ENCODE data around the gene RUFY4. TPM values are rescaled to one million over a fixed set of nuclear protein-coding genes. Genes with fewer than 3 reads are reported as not detected.
A peak's percentile ranks its signal among the peaks of the same experiment; 100 is the strongest.
"Not testable (repeated sequence)": the region's sequence is repeated elsewhere in the genome, so short reads cannot be mapped to it uniquely, and the experiment has no call there.

Gene RUFY4
- under 1 TPM; 0.39 to 0.45 TPM for total RNA-seq
- not detected for polyA plus RNA-seq
- long read RNA-seq, donor 1 = 0 reads
- long read RNA-seq, donor 2 = 0 reads

GRCh38 chr2:218068721-218069334, at the start of gene RUFY4:
RUFY4 (plus strand) TSS chr2:218069253; CDS start chr2:218070606, 1,353 bp downstream.
- not testable (repeated sequence) for H3K4me1 ChIP-seq (ENCODE audit: control insufficient read depth in 1 of 2, insufficient read depth in 2 of 2, low read length in 2 of 2); H3K36me3 ChIP-seq (ENCODE audit: control insufficient read depth in 1 of 2, insufficient read depth in 2 of 2, low read length in 1 of 2); H3K9me3 ChIP-seq (ENCODE audit: control insufficient read depth, low read length); H3K4me3 ChIP-seq (ENCODE audit: low read length in 2 of 2); H3K27me3 ChIP-seq (ENCODE audit: control insufficient read depth in 1 of 2, insufficient read depth in 2 of 2, low read length in 1 of 2); H3K27ac ChIP-seq (ENCODE audit: low read depth in 1 of 2, low read length in 2 of 2)
- ATAC-seq (ENCODE audit: low FRiP score) = peak; percentile 78
- 2 to 4% methylated on average over 14 to 15 of the region's 15 CpGs for WGBS, 2 donors
- DNase-seq = peak in 1 of 2 donors; percentile 81
- intact Hi-C loops (cut with DNase I) = loop anchor here (1.0 to 10.0 kb wide), 2 partner anchors 19 to 284 kb away; no protein-coding TSS in a partner anchor

- 87 to 88% methylated on average over 7 of the region's 7 CpGs for WGBS, 2 donors
- H3K4me1 ChIP-seq (ENCODE audit: control insufficient read depth in 1 of 2, insufficient read depth in 2 of 2, low read length in 2 of 2) = peaks cover 0 to 3% of the 10 kb centered on the region in 2 donors
- H3K27ac ChIP-seq (ENCODE audit: low read depth in 1 of 2, low read length in 2 of 2) = no peak overlapping the region
- DNase-seq = peak; percentile 33 to 49
- no peaks in the 10 kb centered on the region for H3K27me3 ChIP-seq (ENCODE audit: control insufficient read depth in 1 of 2, insufficient read depth in 2 of 2, low read length in 1 of 2)
- H3K36me3 ChIP-seq (ENCODE audit: control insufficient read depth in 1 of 2, insufficient read depth in 2 of 2, low read length in 1 of 2) = no peaks in the 10 kb centered on the region
- no peak for ATAC-seq (ENCODE audit: low FRiP score)
- no peak overlapping the region for H3K4me3 ChIP-seq (ENCODE audit: low read length in 2 of 2)
- intact Hi-C loops (cut with DNase I) = no loop called here
- H3K9me3 ChIP-seq (ENCODE audit: control insufficient read depth, low read length) = no peaks in the 10 kb centered on the region
Measured at GRCh38 chr2:218019411-218020060, 49.5 kb upstream of the RUFY4 start.

DNA sequence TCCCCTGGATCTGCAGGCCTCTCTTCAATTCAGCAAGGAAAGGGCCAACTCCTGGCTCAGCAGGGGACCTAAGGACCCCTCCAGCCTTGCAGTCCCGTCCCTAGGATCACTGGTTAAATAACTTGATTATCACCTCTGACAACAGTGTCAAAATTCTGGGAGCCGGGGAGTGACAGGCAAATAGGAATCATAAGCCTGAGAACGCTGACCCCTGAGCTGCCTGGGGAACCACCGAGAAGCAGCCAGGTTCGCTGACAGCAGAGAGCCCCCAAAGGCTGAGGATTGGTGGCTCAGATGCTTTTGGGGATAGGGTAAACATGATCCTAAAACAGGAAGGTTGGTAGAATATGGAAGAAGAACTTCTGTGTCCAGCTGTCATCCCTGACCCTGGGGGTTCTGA, 48.8 kb upstream of the RUFY4 start:
- intact Hi-C loops (cut with DNase I) = no loop called here
- ATAC-seq (ENCODE audit: low FRiP score) (no peak), DNase-seq (peak; percentile 8 to 37)
- H3K36me3 ChIP-seq (ENCODE audit: control insufficient read depth in 1 of 2, insufficient read depth in 2 of 2, low read length in 1 of 2) = no peaks in the 10 kb centered on the region
- H3K27ac ChIP-seq (ENCODE audit: low read depth in 1 of 2, low read length in 2 of 2) = no peak overlapping the region
- 94 to 95% methylated on average over 5 of the region's 5 CpGs for WGBS, 2 donors
- no peak overlapping the region for H3K4me3 ChIP-seq (ENCODE audit: low read length in 2 of 2)
- no peaks in the 10 kb centered on the region for H3K27me3 ChIP-seq (ENCODE audit: control insufficient read depth in 1 of 2, insufficient read depth in 2 of 2, low read length in 1 of 2)
- H3K9me3 ChIP-seq (ENCODE audit: control insufficient read depth, low read length) = no peaks in the 10 kb centered on the region
- H3K4me1 ChIP-seq (ENCODE audit: control insufficient read depth in 1 of 2, insufficient read depth in 2 of 2, low read length in 2 of 2) = peaks cover 0 to 3% of the 10 kb centered on the region in 2 donors

GRCh38 chr2:218020966-218021535, 48.0 kb upstream of the RUFY4 start:
- Histone ChIP-seq H3K27ac (ENCODE audit: low read depth in 1 of 2, low read length in 2 of 2) (peak overlapping the region in 1 of 2 donors; percentile 43), H3K9me3 (ENCODE audit: control insufficient read depth, low read length) (no peaks in the 10 kb centered on the region), H3K4me3 (ENCODE audit: low read length in 2 of 2) (no peak overlapping the region), H3K4me1 (ENCODE audit: control insufficient read depth in 1 of 2, insufficient read depth in 2 of 2, low read length in 2 of 2) (peaks cover 0 to 3% of the 10 kb centered on the region in 2 donors), H3K27me3 (ENCODE audit: control insufficient read depth in 1 of 2, insufficient read depth in 2 of 2, low read length in 1 of 2) (no peaks in the 10 kb centered on the region), H3K36me3 (ENCODE audit: control insufficient read depth in 1 of 2, insufficient read depth in 2 of 2, low read length in 1 of 2) (no peaks in the 10 kb centered on the region)
- ATAC-seq (ENCODE audit: low FRiP score) (no peak), DNase-seq (peak; percentile 41 to 69)
- intact Hi-C loops (cut with DNase I) = no loop called here
- WGBS, 2 donors = 61% methylated on average over 6 of the region's 6 CpGs

GRCh38 chr2:218021536-218022071, 47.4 kb upstream of the RUFY4 start:
- peak; percentile 68 for ATAC-seq (ENCODE audit: low FRiP score)
- no peak overlapping the region for H3K4me3 ChIP-seq (ENCODE audit: low read length in 2 of 2)
- H3K36me3 ChIP-seq (ENCODE audit: control insufficient read depth in 1 of 2, insufficient read depth in 2 of 2, low read length in 1 of 2) = no peaks in the 10 kb centered on the region
- H3K27ac ChIP-seq (ENCODE audit: low read depth in 1 of 2, low read length in 2 of 2) = peak overlapping the region; percentile 28 to 43
- peak; percentile 73 to 86 for DNase-seq
- intact Hi-C loops (cut with DNase I) = no loop called here
- no peaks in the 10 kb centered on the region for H3K9me3 ChIP-seq (ENCODE audit: control insufficient read depth, low read length)
- no peaks in the 10 kb centered on the region for H3K27me3 ChIP-seq (ENCODE audit: control insufficient read depth in 1 of 2, insufficient read depth in 2 of 2, low read length in 1 of 2)
- WGBS, 2 donors = 5 to 13% methylated on average over 12 of the region's 12 CpGs
- H3K4me1 ChIP-seq (ENCODE audit: control insufficient read depth in 1 of 2, insufficient read depth in 2 of 2, low read length in 2 of 2) = peaks cover 0 to 3% of the 10 kb centered on the region in 2 donors

DNA sequence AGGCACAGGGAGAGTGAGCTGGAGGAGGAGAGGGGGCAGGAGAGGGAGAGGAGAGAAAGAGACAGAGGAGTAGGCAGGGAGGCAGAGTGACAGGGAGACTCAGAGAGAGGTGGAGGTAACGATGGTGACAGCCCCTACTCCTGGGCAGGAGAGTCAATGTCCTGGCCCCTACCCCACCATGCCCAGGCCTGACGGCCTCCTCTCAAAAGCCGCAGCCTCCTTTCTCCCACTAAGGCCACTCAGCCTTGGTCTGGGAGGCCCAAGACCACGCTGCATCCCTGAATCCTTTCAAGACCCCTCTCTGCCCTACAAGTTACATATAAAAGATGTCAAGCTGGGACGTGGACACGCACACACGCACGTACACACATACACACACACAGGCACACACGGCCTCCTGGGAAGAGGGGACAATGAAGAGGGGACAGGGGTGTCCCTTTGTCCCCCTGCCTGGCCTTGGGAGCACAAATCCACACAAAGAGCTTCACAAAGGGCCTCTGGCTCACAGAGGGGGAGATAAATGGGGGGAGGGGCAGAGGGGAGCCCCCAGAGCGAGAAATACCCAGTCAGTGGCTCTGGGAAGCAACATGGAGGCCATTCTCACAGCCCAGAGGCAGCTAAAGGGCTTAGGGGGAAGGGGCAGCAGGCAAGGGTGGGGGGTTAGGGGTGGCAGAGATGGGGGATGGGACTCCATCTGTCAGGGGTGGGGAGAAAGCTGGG, 46.8 kb upstream of the RUFY4 start:
- H3K27me3 ChIP-seq (ENCODE audit: control insufficient read depth in 1 of 2, insufficient read depth in 2 of 2, low read length in 1 of 2) = no peaks in the 10 kb centered on the region
- ATAC-seq (ENCODE audit: low FRiP score) (no peak), DNase-seq (peak; percentile 19 to 64)
- 81 to 84% methylated on average over 10 of the region's 10 CpGs for WGBS, 2 donors
- no peak overlapping the region for H3K4me3 ChIP-seq (ENCODE audit: low read length in 2 of 2)
- no peaks in the 10 kb centered on the region for H3K36me3 ChIP-seq (ENCODE audit: control insufficient read depth in 1 of 2, insufficient read depth in 2 of 2, low read length in 1 of 2)
- no peaks in the 10 kb centered on the region for H3K9me3 ChIP-seq (ENCODE audit: control insufficient read depth, low read length)
- peak overlapping the region; percentile 9 to 28 for H3K27ac ChIP-seq (ENCODE audit: low read depth in 1 of 2, low read length in 2 of 2)
- intact Hi-C loops (cut with DNase I) = no loop called here
- peaks cover 0 to 3% of the 10 kb centered on the region in 2 donors for H3K4me1 ChIP-seq (ENCODE audit: control insufficient read depth in 1 of 2, insufficient read depth in 2 of 2, low read length in 2 of 2)

DNA sequence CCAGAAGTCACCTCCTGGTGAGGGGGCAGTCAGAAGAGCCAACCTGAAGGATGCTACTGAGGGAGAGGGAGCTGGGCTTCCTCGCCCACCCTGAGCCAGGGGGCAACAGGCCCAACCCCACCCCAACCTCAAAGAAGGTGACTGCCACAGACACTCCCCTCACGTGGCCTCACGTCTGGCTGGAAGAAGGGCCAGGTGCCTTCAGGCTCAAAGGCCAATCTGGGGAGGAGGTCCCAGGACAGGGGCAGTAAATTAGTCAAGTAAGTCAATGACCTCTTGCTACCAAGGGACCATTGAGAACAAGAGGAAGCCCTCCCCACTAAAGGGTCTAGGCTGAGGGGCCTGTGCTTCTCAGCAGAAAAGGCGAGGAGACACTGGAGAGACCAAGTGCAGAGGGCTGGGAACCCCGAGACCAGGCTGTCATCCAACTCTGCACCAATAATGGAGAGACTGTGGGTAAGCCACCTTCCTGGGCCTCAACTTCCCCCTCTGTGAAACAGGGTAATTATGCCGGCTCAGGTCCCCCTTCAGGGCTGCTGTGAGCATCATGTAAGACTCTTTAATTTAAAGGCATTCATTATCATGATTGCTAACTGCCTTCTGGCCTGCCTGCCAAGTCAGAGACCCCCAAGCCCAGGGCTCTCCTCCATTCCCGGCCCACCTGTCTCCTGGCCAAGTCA, 46.1 kb upstream of the RUFY4 start:
- peak; percentile 31 to 48 for DNase-seq

GRCh38 chr2:218023636-218024035, 45.4 kb upstream of the RUFY4 start:
- H3K36me3 ChIP-seq (ENCODE audit: control insufficient read depth in 1 of 2, insufficient read depth in 2 of 2, low read length in 1 of 2) = no peaks in the 10 kb centered on the region
- 60 to 72% methylated on average over 3 of the region's 3 CpGs for WGBS, 2 donors
- ATAC-seq (ENCODE audit: low FRiP score) (no peak), DNase-seq (peak; percentile 30 to 48)
- peaks cover 0 to 2% of the 10 kb centered on the region in 2 donors for H3K4me1 ChIP-seq (ENCODE audit: control insufficient read depth in 1 of 2, insufficient read depth in 2 of 2, low read length in 2 of 2)
- no peaks in the 10 kb centered on the region for H3K9me3 ChIP-seq (ENCODE audit: control insufficient read depth, low read length)
- intact Hi-C loops (cut with DNase I) = no loop called here
- H3K4me3 ChIP-seq (ENCODE audit: low read length in 2 of 2) = no peak overlapping the region
- no peaks in the 10 kb centered on the region for H3K27me3 ChIP-seq (ENCODE audit: control insufficient read depth in 1 of 2, insufficient read depth in 2 of 2, low read length in 1 of 2)
- no peak overlapping the region for H3K27ac ChIP-seq (ENCODE audit: low read depth in 1 of 2, low read length in 2 of 2)

More for the DNA sequence above, 46.1 kb upstream of the RUFY4 start:
- Histone ChIP-seq H3K27me3 (ENCODE audit: control insufficient read depth in 1 of 2, insufficient read depth in 2 of 2, low read length in 1 of 2) (no peaks in the 10 kb centered on the region), H3K27ac (ENCODE audit: low read depth in 1 of 2, low read length in 2 of 2) (no peak overlapping the region), H3K4me3 (ENCODE audit: low read length in 2 of 2) (no peak overlapping the region), H3K4me1 (ENCODE audit: control insufficient read depth in 1 of 2, insufficient read depth in 2 of 2, low read length in 2 of 2) (peaks cover 0 to 2% of the 10 kb centered on the region in 2 donors), H3K9me3 (ENCODE audit: control insufficient read depth, low read length) (no peaks in the 10 kb centered on the region), H3K36me3 (ENCODE audit: control insufficient read depth in 1 of 2, insufficient read depth in 2 of 2, low read length in 1 of 2) (no peaks in the 10 kb centered on the region)
- WGBS, 2 donors = 88 to 93% methylated on average over 7 of the region's 7 CpGs
- intact Hi-C loops (cut with DNase I) = no loop called here
- ATAC-seq (ENCODE audit: low FRiP score) = no peak
